ENCODE measurements around the gene NPLOC4. TPM values are rescaled to one million over a fixed set of nuclear protein-coding genes. Genes with fewer than 3 reads are reported as not detected.

The NPLOC4 gene
- total and polyA plus RNA-seq, 2 of the 13 experiments (the other 11 are each of a cell fraction or from before 2014, with no cell fraction given), result 57.0 to 97.0 TPM

DNA sequence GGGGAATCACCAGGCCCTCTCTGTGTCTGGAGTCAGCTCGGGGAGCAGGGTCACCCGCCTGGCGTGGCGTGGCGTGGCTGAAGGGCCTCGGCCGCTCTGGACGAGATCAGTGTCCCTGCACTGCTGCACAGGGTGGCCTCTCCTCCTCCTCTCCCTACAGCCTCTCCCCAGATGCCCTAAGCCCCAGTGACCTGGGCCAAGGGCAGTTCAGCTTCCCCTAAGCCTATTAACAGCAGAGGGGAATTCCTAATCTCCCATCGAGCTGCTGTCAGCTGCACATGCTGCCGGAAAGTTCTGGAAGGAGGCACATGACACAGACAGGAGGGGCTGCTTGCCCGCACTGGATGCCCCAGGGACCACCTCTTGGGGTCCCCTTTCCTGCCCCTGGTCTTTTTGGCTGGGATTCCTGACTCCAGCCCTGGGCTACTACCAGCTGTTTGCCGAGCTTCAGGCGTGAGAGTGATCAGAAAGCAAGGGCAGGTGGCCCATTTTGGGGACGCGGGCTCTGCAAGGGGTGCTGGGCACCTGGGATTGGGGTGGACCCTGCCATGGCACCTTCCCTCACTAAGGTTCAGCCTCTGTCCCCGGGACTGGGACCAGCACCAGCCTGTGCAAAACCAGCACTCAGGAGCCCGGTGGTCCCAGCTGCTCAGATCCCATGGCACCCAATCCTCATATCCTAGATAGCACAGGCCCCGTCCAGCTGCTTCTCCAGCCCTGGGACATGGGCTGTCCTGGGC is 18.6 kb upstream of the NPLOC4 start (continued):
- TF ChIP-seq, protein P1, sequence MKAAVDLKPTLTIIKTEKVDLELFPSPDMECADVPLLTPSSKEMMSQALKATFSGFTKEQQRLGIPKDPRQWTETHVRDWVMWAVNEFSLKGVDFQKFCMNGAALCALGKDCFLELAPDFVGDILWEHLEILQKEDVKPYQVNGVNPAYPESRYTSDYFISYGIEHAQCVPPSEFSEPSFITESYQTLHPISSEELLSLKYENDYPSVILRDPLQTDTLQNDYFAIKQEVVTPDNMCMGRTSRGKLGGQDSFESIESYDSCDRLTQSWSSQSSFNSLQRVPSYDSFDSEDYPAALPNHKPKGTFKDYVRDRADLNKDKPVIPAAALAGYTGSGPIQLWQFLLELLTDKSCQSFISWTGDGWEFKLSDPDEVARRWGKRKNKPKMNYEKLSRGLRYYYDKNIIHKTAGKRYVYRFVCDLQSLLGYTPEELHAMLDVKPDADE (CRISPR knock-in tag; IDR thresholded peaks at IDR 0.05), result no peak
- TF ChIP-seq KDM3A (CRISPR knock-in tag; IDR thresholded peaks at IDR 0.05; ENCODE audit: low read depth) (0 out of 2 replicates have a peak, but pooled peaks have one; percentile 40), FOSL2 (CRISPR knock-in tag; IDR thresholded peaks at IDR 0.05) (no peak), ZNF530 (CRISPR knock-in tag; IDR thresholded peaks at IDR 0.05; ENCODE audit: low read depth) (no peak), IKZF4 (CRISPR knock-in tag; IDR thresholded peaks at IDR 0.05; ENCODE audit: borderline replicate concordance, low read depth, not compliant biosample characterization) (no peak), KMT2A (CRISPR knock-in tag; IDR thresholded peaks at IDR 0.05) (no peak), ZSCAN25 (CRISPR knock-in tag; IDR thresholded peaks at IDR 0.05) (peak; percentile 95), RARA (CRISPR knock-in tag; IDR thresholded peaks at IDR 0.05) (peak; percentile 96), NAIF1 (CRISPR knock-in tag; IDR thresholded peaks at IDR 0.05; ENCODE audit: borderline replicate concordance) (no peak), ZNF136 (CRISPR knock-in tag; IDR thresholded peaks at IDR 0.05; ENCODE audit: low read depth) (no peak), SCMH1 (CRISPR knock-in tag; IDR thresholded peaks at IDR 0.05; ENCODE audit: borderline replicate concordance) (no peak), KDM4B (CRISPR knock-in tag; IDR thresholded peaks at IDR 0.05) (no peak), ZNF788 (CRISPR knock-in tag; IDR thresholded peaks at IDR 0.05; ENCODE audit: borderline replicate concordance) (no peak), KLF13 (CRISPR knock-in tag; IDR thresholded peaks at IDR 0.05) (no peak), TEAD3 (CRISPR knock-in tag; optimal IDR thresholded peaks at IDR 0.05; ENCODE audit: borderline replicate concordance) (peak; percentile 59), NR2F6 (IDR thresholded peaks at IDR 0.05) (peak; percentile 61; the same call in 1 of the 2 replicates), NR2F6 (CRISPR knock-in tag; IDR thresholded peaks at IDR 0.05) (peak; percentile 59; the same call in 1 of the 2 replicates), ZNF558 (CRISPR knock-in tag; IDR thresholded peaks at IDR 0.05; ENCODE audit: borderline replicate concordance) (no peak), MAFK (conservative IDR thresholded peaks at IDR 0.05 in 1 of 2, IDR thresholded peaks at IDR 0.05 in 1 of 2; ENCODE audit: low read length in 2 of 2) (no peak), XRCC5 (optimal IDR thresholded peaks at IDR 0.05; ENCODE audit: low read length) (no peak), RCOR2 (CRISPR knock-in tag; IDR thresholded peaks at IDR 0.05) (no peak), ZFX (CRISPR knock-in tag; IDR thresholded peaks at IDR 0.05; ENCODE audit: low read depth) (peak; percentile 65)
- TF ChIP-seq, protein P2, sequence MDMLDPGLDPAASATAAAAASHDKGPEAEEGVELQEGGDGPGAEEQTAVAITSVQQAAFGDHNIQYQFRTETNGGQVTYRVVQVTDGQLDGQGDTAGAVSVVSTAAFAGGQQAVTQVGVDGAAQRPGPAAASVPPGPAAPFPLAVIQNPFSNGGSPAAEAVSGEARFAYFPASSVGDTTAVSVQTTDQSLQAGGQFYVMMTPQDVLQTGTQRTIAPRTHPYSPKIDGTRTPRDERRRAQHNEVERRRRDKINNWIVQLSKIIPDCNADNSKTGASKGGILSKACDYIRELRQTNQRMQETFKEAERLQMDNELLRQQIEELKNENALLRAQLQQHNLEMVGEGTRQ (IDR thresholded peaks at IDR 0.05; ENCODE audit: low read depth, low read length), result no peak
- TF ChIP-seq, protein P2 (CRISPR knock-in tag; IDR thresholded peaks at IDR 0.05; ENCODE audit: borderline replicate concordance), result no peak
- TF ChIP-seq, protein P3, sequence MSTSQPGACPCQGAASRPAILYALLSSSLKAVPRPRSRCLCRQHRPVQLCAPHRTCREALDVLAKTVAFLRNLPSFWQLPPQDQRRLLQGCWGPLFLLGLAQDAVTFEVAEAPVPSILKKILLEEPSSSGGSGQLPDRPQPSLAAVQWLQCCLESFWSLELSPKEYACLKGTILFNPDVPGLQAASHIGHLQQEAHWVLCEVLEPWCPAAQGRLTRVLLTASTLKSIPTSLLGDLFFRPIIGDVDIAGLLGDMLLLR (CRISPR knock-in tag; IDR thresholded peaks at IDR 0.05), result no peak
- TF ChIP-seq, protein P4, sequence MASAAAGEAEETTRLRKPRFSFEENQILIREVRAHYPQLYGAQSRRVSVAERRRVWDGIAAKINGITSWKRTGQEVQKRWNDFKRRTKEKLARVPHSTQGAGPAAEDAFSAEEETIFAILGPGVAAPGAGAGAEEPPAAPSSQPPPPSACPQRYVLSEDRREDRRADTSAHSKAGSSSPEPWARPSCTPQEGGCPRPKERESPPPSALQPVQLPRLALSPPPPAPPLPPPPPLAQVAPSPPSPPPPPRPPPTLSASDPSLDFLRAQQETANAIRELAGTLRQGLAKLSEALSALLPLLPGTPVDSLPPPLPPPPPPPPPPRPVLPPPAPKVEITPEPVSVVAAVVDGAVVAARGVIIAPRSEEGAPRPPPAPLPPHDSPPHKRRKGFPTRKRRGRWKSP (CRISPR knock-in tag; IDR thresholded peaks at IDR 0.05), result no peak

Measured in HepG2 (cell line).